ENCODE measurements around the gene PTPRT. TPM values are rescaled to one million over a fixed set of nuclear protein-coding genes. Genes with fewer than 3 reads are reported as not detected.

PTPRT gene
- total and polyA plus RNA-seq, 2 of the 13 experiments (the other 11 are each of a cell fraction or from before 2014, with no cell fraction given) = under 0.01 to 0.09 TPM

GRCh38 chr20:42074944-42075343 is 1114.8 kb downstream of the PTPRT start (continued):
- TF ChIP-seq KAT8 (CRISPR knock-in tag; IDR thresholded peaks at IDR 0.05) (no peak), ZNF766 (CRISPR knock-in tag; IDR thresholded peaks at IDR 0.05; ENCODE audit: borderline replicate concordance) (no peak), CC2D1A (CRISPR knock-in tag; IDR thresholded peaks at IDR 0.05) (no peak), ZNF280D (CRISPR knock-in tag; IDR thresholded peaks at IDR 0.05) (no peak)

- no peak overlapping the region for H3K27ac ChIP-seq (ENCODE audit: extremely low read length, insufficient read depth, low read length)
- intact Hi-C loops (cut with micrococcal nuclease; ENCODE audit: unreplicated experiment) (no loop called here), in situ Hi-C loops (cut with HindIII; ENCODE audit: extremely low pct_ligation_motif_present, low pct_unique_long_range_greater_than_20kb) (no loop called here)
- H3K4me3 ChIP-seq (replicated peaks in 1 of 3; ENCODE audit: insufficient read depth in 1 of 3, low read depth in 2 of 3, low read length in 3 of 3) = no peak overlapping the region
- BruUV-seq (replicated peaks) = no TSS peak
- H3K36me3 ChIP-seq (replicated peaks in 1 of 2; ENCODE audit: control insufficient read depth in 1 of 2, insufficient read depth in 2 of 2, low read length in 2 of 2) = no peaks in the 10 kb centered on the region
- no peak overlapping the region for H3K4me2 ChIP-seq (ENCODE audit: low read depth, low read length)
- DNase-seq (ENCODE audit: low spot score) = no peak
- H4K20me1 ChIP-seq (ENCODE audit: insufficient read depth, low read length) = no peaks in the 10 kb centered on the region
- CTCF ChIA-PET (ENCODE audit: low intra/inter-chr PET ratio, low total read pairs) = no interaction called here
- no peak overlapping the region for H3K9ac ChIP-seq (ENCODE audit: insufficient read depth, low read depth, low read length)
- FAIRE-seq = no peak
- TF ChIP-seq TFE3 (CRISPR knock-in tag; IDR thresholded peaks at IDR 0.05) (no peak), ZNF441 (CRISPR knock-in tag; IDR thresholded peaks at IDR 0.05; ENCODE audit: borderline replicate concordance) (no peak), ZNF883 (CRISPR knock-in tag; IDR thresholded peaks at IDR 0.05; ENCODE audit: not compliant biosample characterization) (no peak), DPF2 (CRISPR knock-in tag; IDR thresholded peaks at IDR 0.05; ENCODE audit: borderline replicate concordance, low read depth) (no peak), GABPB1 (CRISPR knock-in tag; IDR thresholded peaks at IDR 0.05) (no peak), ZNF354B (CRISPR knock-in tag; IDR thresholded peaks at IDR 0.05) (no peak), MXD1 (CRISPR knock-in tag; IDR thresholded peaks at IDR 0.05) (no peak), PLSCR1 (CRISPR knock-in tag; IDR thresholded peaks at IDR 0.05; ENCODE audit: borderline replicate concordance) (no peak)
- no peaks in the 10 kb centered on the region for H3K4me1 ChIP-seq (ENCODE audit: insufficient read depth, low read length)
- H3K79me2 ChIP-seq (ENCODE audit: insufficient read depth, low read length) = no peaks in the 10 kb centered on the region
- POLR2A ChIA-PET = no interaction called here
- H3K27me3 ChIP-seq (ENCODE audit: control insufficient read depth in 1 of 2, insufficient read depth in 2 of 2, low read length in 2 of 2) = peaks cover 0 to 12% of the 10 kb centered on the region in 2 experiments; a peak in 1 of 5 replicates
- no peak for ATAC-seq
- no peak overlapping the region for H2AFZ ChIP-seq (ENCODE audit: low read length)
- 0% methylated on average over 3 of the region's 3 CpGs for WGBS (ENCODE audit: low lambda C conversion rate)
- H3K9me3 ChIP-seq (ENCODE audit: low read length) = 0 out of 2 replicates have a peak, but pooled peaks cover 13% of the 10 kb centered on the region
Observed at GRCh38 chr20:42067596-42067995, 1122.1 kb downstream of the PTPRT start.
